ENCODE measurements around the gene PYROXD2.

DNA sequence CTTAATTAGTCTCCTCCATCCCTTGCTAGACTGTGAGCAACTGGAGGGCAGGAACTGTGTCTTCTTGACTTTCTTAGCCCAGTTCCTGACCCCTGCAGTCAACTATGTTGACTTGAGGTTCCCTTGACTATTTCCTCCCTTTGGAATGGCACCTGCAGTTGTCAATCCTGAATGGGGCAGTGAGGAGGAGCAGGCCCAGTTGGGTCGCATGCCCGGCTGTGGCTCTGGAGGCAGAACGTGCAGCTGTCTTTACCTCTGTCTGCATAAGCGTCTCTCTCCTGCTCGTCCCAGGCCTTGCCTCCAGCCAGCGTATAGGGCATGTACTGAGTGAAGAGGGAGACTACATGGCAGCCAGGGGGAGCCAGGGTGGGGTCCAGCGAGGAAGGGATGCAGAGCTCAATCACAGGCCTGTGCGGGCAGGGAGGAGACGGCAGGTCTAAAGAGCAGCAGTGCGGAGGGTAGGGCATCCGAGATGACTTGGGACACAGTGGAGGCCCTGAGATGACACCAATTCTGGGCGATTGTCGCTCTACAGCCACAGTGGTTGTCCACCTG lies 26.8 kb downstream of the PYROXD2 start:
- TF ChIP-seq, protein P1, sequence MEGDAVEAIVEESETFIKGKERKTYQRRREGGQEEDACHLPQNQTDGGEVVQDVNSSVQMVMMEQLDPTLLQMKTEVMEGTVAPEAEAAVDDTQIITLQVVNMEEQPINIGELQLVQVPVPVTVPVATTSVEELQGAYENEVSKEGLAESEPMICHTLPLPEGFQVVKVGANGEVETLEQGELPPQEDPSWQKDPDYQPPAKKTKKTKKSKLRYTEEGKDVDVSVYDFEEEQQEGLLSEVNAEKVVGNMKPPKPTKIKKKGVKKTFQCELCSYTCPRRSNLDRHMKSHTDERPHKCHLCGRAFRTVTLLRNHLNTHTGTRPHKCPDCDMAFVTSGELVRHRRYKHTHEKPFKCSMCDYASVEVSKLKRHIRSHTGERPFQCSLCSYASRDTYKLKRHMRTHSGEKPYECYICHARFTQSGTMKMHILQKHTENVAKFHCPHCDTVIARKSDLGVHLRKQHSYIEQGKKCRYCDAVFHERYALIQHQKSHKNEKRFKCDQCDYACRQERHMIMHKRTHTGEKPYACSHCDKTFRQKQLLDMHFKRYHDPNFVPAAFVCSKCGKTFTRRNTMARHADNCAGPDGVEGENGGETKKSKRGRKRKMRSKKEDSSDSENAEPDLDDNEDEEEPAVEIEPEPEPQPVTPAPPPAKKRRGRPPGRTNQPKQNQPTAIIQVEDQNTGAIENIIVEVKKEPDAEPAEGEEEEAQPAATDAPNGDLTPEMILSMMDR (IDR thresholded peaks at IDR 0.05) = no peak
- TF ChIP-seq RAD21 (IDR thresholded peaks at IDR 0.05; ENCODE audit: low read length) (no peak), POLR2AphosphoS5 (IDR thresholded peaks at IDR 0.05; ENCODE audit: low read depth, low read length) (no peak), FOXJ3 (CRISPR knock-in tag; IDR thresholded peaks at IDR 0.05) (no peak), RFX5 (IDR thresholded peaks at IDR 0.05; ENCODE audit: low read length) (no peak), TEAD4 (IDR thresholded peaks at IDR 0.05; ENCODE audit: borderline replicate concordance, insufficient read depth) (no peak)
- TF ChIP-seq, protein P2, sequence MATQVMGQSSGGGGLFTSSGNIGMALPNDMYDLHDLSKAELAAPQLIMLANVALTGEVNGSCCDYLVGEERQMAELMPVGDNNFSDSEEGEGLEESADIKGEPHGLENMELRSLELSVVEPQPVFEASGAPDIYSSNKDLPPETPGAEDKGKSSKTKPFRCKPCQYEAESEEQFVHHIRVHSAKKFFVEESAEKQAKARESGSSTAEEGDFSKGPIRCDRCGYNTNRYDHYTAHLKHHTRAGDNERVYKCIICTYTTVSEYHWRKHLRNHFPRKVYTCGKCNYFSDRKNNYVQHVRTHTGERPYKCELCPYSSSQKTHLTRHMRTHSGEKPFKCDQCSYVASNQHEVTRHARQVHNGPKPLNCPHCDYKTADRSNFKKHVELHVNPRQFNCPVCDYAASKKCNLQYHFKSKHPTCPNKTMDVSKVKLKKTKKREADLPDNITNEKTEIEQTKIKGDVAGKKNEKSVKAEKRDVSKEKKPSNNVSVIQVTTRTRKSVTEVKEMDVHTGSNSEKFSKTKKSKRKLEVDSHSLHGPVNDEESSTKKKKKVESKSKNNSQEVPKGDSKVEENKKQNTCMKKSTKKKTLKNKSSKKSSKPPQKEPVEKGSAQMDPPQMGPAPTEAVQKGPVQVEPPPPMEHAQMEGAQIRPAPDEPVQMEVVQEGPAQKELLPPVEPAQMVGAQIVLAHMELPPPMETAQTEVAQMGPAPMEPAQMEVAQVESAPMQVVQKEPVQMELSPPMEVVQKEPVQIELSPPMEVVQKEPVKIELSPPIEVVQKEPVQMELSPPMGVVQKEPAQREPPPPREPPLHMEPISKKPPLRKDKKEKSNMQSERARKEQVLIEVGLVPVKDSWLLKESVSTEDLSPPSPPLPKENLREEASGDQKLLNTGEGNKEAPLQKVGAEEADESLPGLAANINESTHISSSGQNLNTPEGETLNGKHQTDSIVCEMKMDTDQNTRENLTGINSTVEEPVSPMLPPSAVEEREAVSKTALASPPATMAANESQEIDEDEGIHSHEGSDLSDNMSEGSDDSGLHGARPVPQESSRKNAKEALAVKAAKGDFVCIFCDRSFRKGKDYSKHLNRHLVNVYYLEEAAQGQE (IDR thresholded peaks at IDR 0.05; ENCODE audit: low read depth, low read length) = no peak
